H1 (cell line): ENCODE measurements around the gene CACNA1E. TPM values are rescaled to one million over a fixed set of nuclear protein-coding genes. Genes with fewer than 3 reads are reported as not detected.

Experiments
- CTCF ChIA-PET: fragments of 300-600 bp; sonication (Branson Sonifier 250); formaldehyde crosslinking; loops from one replicate; lab custom pipeline; 2021; ENCODE audit not compliant: partially characterized antibody; lab: Charles Lee
- POLR2A ChIA-PET: fragments of 300-600 bp; sonication (Branson Sonifier 250); formaldehyde crosslinking; loops from one replicate; lab custom pipeline; 2021; ENCODE audit warnings: inconsistent platforms; ENCODE audit not compliant: partially characterized antibody; lab: Charles Lee
- DNase-seq, 2 experiments: peaks; one replicate each; pipeline versions ENCODE4 v3.0.0 to v3.0.0-alpha.2; 2010 to 2022; ENCODE audit warnings: low spot score in 2 of 2, low read depth in 1 of 2, mixed read lengths in 1 of 2
- FAIRE-seq: peaks from 2 replicates; lab custom pipeline; 2011; peaks lifted over from hg19 to GRCh38; lab: Jason Lieb, UNC
- H2AFZ ChIP-seq: 2 replicates; pipeline ENCODE4 v1.8.1; 2012; ENCODE audit warnings: low read length, inconsistent platforms
- H2AK5ac ChIP-seq: 2 replicates; pipeline ENCODE4 v1.6.1; 2013; ENCODE audit warnings: low read depth, low read length
- H2BK120ac ChIP-seq: replicated peaks from 2 replicates; pipeline ENCODE3; 2013; ENCODE audit warnings: low read depth, low read length, inconsistent platforms
- H2BK12ac ChIP-seq: 2 replicates; pipeline ENCODE4 v1.6.1; 2013; ENCODE audit warnings: low read depth, low read length
- H2BK15ac ChIP-seq: 2 replicates; pipeline ENCODE4 v1.6.1; 2013; ENCODE audit warnings: low read length
- H2BK20ac ChIP-seq: 2 replicates; pipeline ENCODE4 v1.6.1; 2013; ENCODE audit warnings: low read length
- H2BK5ac ChIP-seq: 2 replicates; pipeline ENCODE4 v1.6.1; 2013; ENCODE audit warnings: low read depth, low read length
- H3K14ac ChIP-seq: 2 replicates; pipeline ENCODE4 v1.6.1; 2013; ENCODE audit warnings: inconsistent platforms; ENCODE audit not compliant: insufficient read length
- H3K18ac ChIP-seq: 2 replicates; pipeline ENCODE4 v1.6.1; 2013; ENCODE audit warnings: low read length; ENCODE audit errors: extremely low read depth
- H3K23ac ChIP-seq: 2 replicates; pipeline ENCODE4 v1.6.1; 2013; ENCODE audit warnings: inconsistent platforms; ENCODE audit not compliant: insufficient read length
- H3K23me2 ChIP-seq: 2 replicates; pipeline ENCODE4 v1.6.1; 2013; ENCODE audit warnings: low read depth, low read length
- H3K27ac ChIP-seq: 2 replicates; pipeline ENCODE4 v1.6.1; 2011; ENCODE audit warnings: low read depth, low read length, inconsistent platforms
- H3K27me3 ChIP-seq, 4 experiments: replicated peaks in 1 of 4; 1 replicate in 1 of 4; 2 replicates in 3 of 4; pipeline versions ENCODE4 v1.6.1 to v1.8.1; 2011 to 2013; ENCODE audit warnings: low read length in 3 of 4, mild to moderate bottlenecking in 3 of 4, inconsistent platforms in 2 of 4, mixed read lengths in 2 of 4, moderate library complexity in 1 of 4; ENCODE audit not compliant: control insufficient read depth in 3 of 4, insufficient read depth in 3 of 4; ENCODE audit errors: extremely low read depth in 1 of 4
- H3K36me3 ChIP-seq, 4 experiments: 2 replicates each; pipeline versions ENCODE4 v1.6.1 to v1.8.1; 2011 to 2013; ENCODE audit warnings: mild to moderate bottlenecking in 4 of 4, low read length in 3 of 4, moderate library complexity in 2 of 4, control low read depth in 1 of 4, inconsistent platforms in 1 of 4; ENCODE audit not compliant: insufficient read depth in 4 of 4, control insufficient read depth in 2 of 4
- H3K4ac ChIP-seq: replicated peaks from 2 replicates; pipeline ENCODE3; 2013; ENCODE audit warnings: low read length, low read depth, mixed read lengths, inconsistent platforms; ENCODE audit not compliant: insufficient read length
- H3K4me1 ChIP-seq, 4 experiments: replicated peaks in 1 of 4; 1 replicate in 1 of 4; 2 replicates in 3 of 4; pipeline versions ENCODE4 v1.6.1 to v1.8.1; 2011 to 2013; ENCODE audit warnings: low read length in 3 of 4, inconsistent platforms in 2 of 4, mixed read lengths in 1 of 4; ENCODE audit not compliant: insufficient read depth in 4 of 4, control insufficient read depth in 3 of 4
- H3K4me2 ChIP-seq, 2 experiments: 2 replicates each; pipeline versions ENCODE4 v1.6.1 to v1.8.1; 2011 to 2013; ENCODE audit warnings: low read depth in 2 of 2, low read length in 2 of 2, control low read depth in 1 of 2, inconsistent platforms in 1 of 2, mild to moderate bottlenecking in 1 of 2; ENCODE audit not compliant: insufficient read depth in 1 of 2
- H3K4me3 ChIP-seq, 4 experiments: fragments of 200-600, 300-600 bp in 1 of 4; sonication (generic), shearing (Covaris generic), sonication (Bioruptor Twin) in 1 of 4; 2 replicates each; pipeline versions ENCODE4 v1.5.1 to v1.8.1; 2011 to 2016; ENCODE audit warnings: low read length in 4 of 4, low read depth in 3 of 4, control low read depth in 2 of 4, inconsistent platforms in 2 of 4, mild to moderate bottlenecking in 2 of 4, mixed read lengths in 1 of 4, moderate library complexity in 1 of 4; ENCODE audit not compliant: insufficient read depth in 2 of 4; ENCODE audit errors: extremely low read depth in 1 of 4
- H3K56ac ChIP-seq: replicated peaks from 2 replicates; pipeline ENCODE3; 2013; ENCODE audit warnings: low read depth, mild to moderate bottlenecking, mixed read lengths, low read length, inconsistent platforms; ENCODE audit not compliant: insufficient read length
- H3K79me1 ChIP-seq: 2 replicates; pipeline ENCODE4 v1.6.1; 2013; ENCODE audit warnings: low read depth, low read length, control low read depth
- H3K79me2 ChIP-seq, 2 experiments: 2 replicates each; pipeline versions ENCODE4 v1.6.1 to v1.8.1; 2012 to 2013; ENCODE audit warnings: low read length in 2 of 2, mild to moderate bottlenecking in 2 of 2, inconsistent platforms in 1 of 2; ENCODE audit not compliant: insufficient read depth in 2 of 2, control insufficient read depth in 1 of 2
- H3K9ac ChIP-seq, 4 experiments: replicated peaks in 1 of 4; 1 replicate in 1 of 4; 2 replicates in 3 of 4; pipeline versions ENCODE4 v1.6.1 to v1.8.1; 2011 to 2013; ENCODE audit warnings: low read depth in 3 of 4, low read length in 3 of 4, control low read depth in 2 of 4, mild to moderate bottlenecking in 2 of 4, moderate library complexity in 2 of 4, inconsistent platforms in 1 of 4; ENCODE audit errors: extremely low read depth in 1 of 4
- H3K9me3 ChIP-seq, 2 experiments: 2 replicates each; pipeline versions ENCODE4 v1.6.1 to v1.8.1; 2012 to 2013; ENCODE audit warnings: mild to moderate bottlenecking in 2 of 2, moderate library complexity in 2 of 2, control low read depth in 1 of 2, inconsistent platforms in 1 of 2, low read depth in 1 of 2, low read length in 1 of 2, mixed read lengths in 1 of 2; ENCODE audit not compliant: insufficient read depth in 2 of 2
- H4K20me1 ChIP-seq, 2 experiments: replicated peaks in 1 of 2; 2 replicates each; pipeline versions ENCODE3 to v1.8.1; 2011 to 2013; ENCODE audit warnings: inconsistent platforms in 2 of 2, low read length in 2 of 2, mild to moderate bottlenecking in 1 of 2; ENCODE audit not compliant: insufficient read depth in 2 of 2, control insufficient read depth in 1 of 2
- H4K5ac ChIP-seq: 2 replicates; pipeline ENCODE4 v1.6.1; 2013; ENCODE audit warnings: low read length, low read depth, mixed read lengths, inconsistent platforms; ENCODE audit not compliant: insufficient read length
- H4K8ac ChIP-seq: 2 replicates; pipeline ENCODE4 v1.8.0; 2013; ENCODE audit warnings: mild to moderate bottlenecking, moderate library complexity, low read length, inconsistent platforms; ENCODE audit not compliant: insufficient read depth; ENCODE audit errors: extremely low read depth
- H4K91ac ChIP-seq: replicated peaks from 2 replicates; pipeline ENCODE3; 2013; ENCODE audit warnings: low read length, mixed read lengths, inconsistent platforms; ENCODE audit not compliant: insufficient read length
- CBX8 ChIP-seq: fragments of 300-800, 300-1000 bp; sonication (generic); IDR thresholded peaks from 2 replicates; pipeline ENCODE4 v1.7.1; 2016; ENCODE audit warnings: low read depth, low read length, borderline replicate concordance
- EP300 ChIP-seq, 2 experiments: IDR thresholded peaks; 1 replicate in 1 of 2; 2 replicates in 1 of 2; pipeline ENCODE4 v1.6.1; 2011 to 2012; ENCODE audit warnings: low read depth in 2 of 2, low read length in 2 of 2, mild to moderate bottlenecking in 2 of 2, borderline replicate concordance in 1 of 2, inconsistent platforms in 1 of 2, moderate library complexity in 1 of 2
- EZH2 ChIP-seq: fragments of 200-600 bp; sonication (generic); IDR thresholded peaks from 2 replicates; pipeline ENCODE4 v1.7.1; 2012; ENCODE audit warnings: low read depth, mild to moderate bottlenecking, moderate library complexity, low read length, inconsistent platforms; ENCODE audit not compliant: severe bottlenecking
- HDAC6 ChIP-seq: IDR thresholded peaks from one replicate; pipeline ENCODE4 v1.7.1; 2012; ENCODE audit warnings: low read depth, mild to moderate bottlenecking, inconsistent platforms, low read length, moderate library complexity
- NANOG ChIP-seq: IDR thresholded peaks from 2 replicates; pipeline ENCODE4 v1.6.1; 2011; ENCODE audit warnings: low read length, low read depth, mild to moderate bottlenecking, inconsistent platforms; ENCODE audit not compliant: insufficient read depth, poor library complexity, severe bottlenecking
- NRF1 ChIP-seq: IDR thresholded peaks from 2 replicates; pipeline ENCODE4 v1.6.1; 2011; ENCODE audit warnings: mild to moderate bottlenecking, low read depth, low read length, improper control_type of control experiment
- RBBP5 ChIP-seq: IDR thresholded peaks from 2 replicates; pipeline ENCODE4 v1.7.1; 2012; ENCODE audit warnings: low read depth, mild to moderate bottlenecking, inconsistent platforms, low read length, moderate library complexity, borderline replicate concordance
- TAF7 ChIP-seq: optimal IDR thresholded peaks from 2 replicates; pipeline ENCODE3; 2011; ENCODE audit warnings: low read depth, mild to moderate bottlenecking, inconsistent platforms, low read length, moderate library complexity, borderline replicate concordance
- WGBS, 2 experiments: shearing (Covaris generic) in 1 of 2; methylation state at CpG; one replicate each; pipeline versions ENCODE4 v1.1.6 to v1.1.7; 2013 to 2015; ENCODE audit warnings: low lambda C conversion rate in 2 of 2, mixed read lengths in 2 of 2, inconsistent platforms in 1 of 2, low coverage in 1 of 2, missing lambda C conversion rate in 1 of 2; ENCODE audit not compliant: insufficient replicate concordance in 2 of 2, insufficient coverage in 1 of 2, insufficient read length in 1 of 2; ENCODE audit errors: extremely low coverage in 1 of 2, missing lambda C conversion rate in 1 of 2; 5-methylcytosine and 5-hydroxymethylcytosine counted together
- polyA plus RNA-seq, 7 experiments: library from polyadenylated mRNA; depleted of rRNA in 3 of 7; stranded (reverse) in 5 of 7; unstranded in 2 of 7; fragments of >200 nt in 5 of 7; fragments of 200-250 nt in 2 of 7; gene quantifications; 1 replicate in 5 of 7; 2 replicates in 1 of 7; 4 replicates in 1 of 7; pipeline versions ENCODE4 v1.2.1 to v1.2.3, GENCODE V29; 2011 to 2013; ENCODE audit warnings: missing spikeins in 2 of 7, mixed read lengths in 2 of 7
- total RNA-seq: library from RNA; stranded (reverse); fragmentation: NEBNext Ultra II Directional; extraction: Animal tissue kit (Norgen Biotek cat#: 25700); gene quantifications from 2 replicates; pipeline ENCODE4 v1.2.1, GENCODE V29; 2021

The CACNA1E gene
- total and polyA plus RNA-seq, 2 of the 8 experiments (the other 6 are each of a cell fraction or from before 2014, with no cell fraction given) = 0.98 to 1.3 TPM

DNA sequence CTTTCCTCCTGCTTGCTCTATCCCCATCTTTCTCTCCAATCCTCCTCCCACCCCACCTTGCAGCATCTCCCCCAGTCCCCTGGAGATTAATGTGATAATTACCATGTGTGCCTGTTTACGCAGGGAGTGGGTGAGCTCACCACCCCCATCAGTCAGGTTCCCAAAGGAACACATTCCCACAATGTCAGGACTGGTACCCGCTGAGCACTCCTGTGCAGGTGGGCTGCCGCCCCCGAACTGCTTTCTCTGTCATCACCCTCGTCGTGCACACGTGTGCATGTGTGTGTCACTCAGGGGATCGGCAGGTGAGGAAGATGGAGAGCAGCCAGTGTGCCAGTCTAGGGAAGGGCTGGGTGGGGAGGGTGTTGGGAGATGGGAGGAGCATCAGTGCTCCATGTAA, 163.4 kb downstream of the CACNA1E start:
- Histone ChIP-seq H3K18ac (no peak overlapping the region), H2AFZ (no peak overlapping the region), H2AK5ac (no peak overlapping the region), H4K5ac (no peak overlapping the region), H3K9me3 (no peaks in the 10 kb centered on the region)
- TF ChIP-seq HDAC6 (no peak), TAF7 (no peak), RBBP5 (no peak), EZH2 (no peak), EP300 (IDR thresholded peaks at IDR 0.05; ENCODE audit: borderline replicate concordance in 1 of 2, low read depth in 2 of 2, low read length in 2 of 2) (no peak), NANOG (no peak), NRF1 (no peak), CBX8 (no peak)
- TF ChIP-seq, all 59 proteins: peak for 0
- Histone ChIP-seq H4K20me1 (no peaks in the 10 kb centered on the region), H3K14ac (no peak overlapping the region), H2BK20ac (no peak overlapping the region), H2BK15ac (no peak overlapping the region), H2BK120ac (no peak overlapping the region), H4K8ac (no peak overlapping the region), H3K79me1 (no peaks in the 10 kb centered on the region), H2BK5ac (no peak overlapping the region), H3K23ac (no peak overlapping the region), H3K4ac (no peak overlapping the region), H3K4me3 (no peak overlapping the region), H3K36me3 (no peaks in the 10 kb centered on the region), H2BK12ac (no peak overlapping the region), H3K27me3 (no peaks in the 10 kb centered on the region), H3K9ac (no peak overlapping the region), H3K4me1 (peaks cover 0 to 2% (median 0%) of the 10 kb centered on the region in 4 experiments; a peak in 1 of 7 replicates), H3K4me2 (no peak overlapping the region), H3K23me2 (no peaks in the 10 kb centered on the region), H3K27ac (no peak overlapping the region), H4K91ac (no peak overlapping the region), H3K79me2 (no peaks in the 10 kb centered on the region), H3K56ac (no peak overlapping the region)
- POLR2A ChIA-PET = no interaction called here
- WGBS, 2 experiments = 96% methylated on average over 8 of the region's 8 CpGs; no CpG with 5 or more reads in 1 of the 2 experiments
- FAIRE-seq = no peak
- CTCF ChIA-PET = interaction anchor here (0.9 to 2.8 kb wide), 2 partner anchors 9 to 150 kb away, joined by 3 to 8 read pairs; no protein-coding TSS in a partner anchor
- DNase-seq = no peak
